ENCODE results near the gene CUZD1. TPM values are rescaled to one million over a fixed set of nuclear protein-coding genes. Genes with fewer than 3 reads are reported as not detected.
"Not testable (repeated sequence)": the region's sequence is repeated elsewhere in the genome, so short reads cannot be mapped to it uniquely, and the experiment has no call there.

Gene CUZD1
- total RNA-seq, 4 donors from 2014 or later = 0.26 to 2.7 (median 0.81) TPM; not detected in 1

- not testable (repeated sequence) for H3K4me3 ChIP-seq; H3K4me1 ChIP-seq; H3K27me3 ChIP-seq; H3K27ac ChIP-seq; H3K36me3 ChIP-seq; DNase-seq (ENCODE audit: low spot score in 2 of 2); H3K9me3 ChIP-seq
- WGBS = 92% methylated on average over 3 of the region's 3 CpGs
These were observed 21.3 kb upstream of the CUZD1 start for GRCh38 chr10:122866757-122867482.

- Histone ChIP-seq H3K9me3 (no peaks in the 10 kb centered on the region), H3K27ac (no peak overlapping the region), H3K4me3 (no peak overlapping the region), H3K27me3 (no peaks in the 10 kb centered on the region), H3K36me3 (no peaks in the 10 kb centered on the region), H3K4me1 (no peaks in the 10 kb centered on the region)
- WGBS = 100% methylated on average over 1 of the region's 1 CpG
- DNase-seq (ENCODE audit: low spot score in 2 of 2) = no peak
- TF ChIP-seq POLR2AphosphoS5 (IDR thresholded peaks at IDR 0.05) (no peak), EP300 (IDR thresholded peaks at IDR 0.05) (no peak), POLR2A (IDR thresholded peaks at IDR 0.05) (no peak), CTCF (IDR thresholded peaks at IDR 0.05) (no peak)
These were observed 19.2 kb upstream of the CUZD1 start for GRCh38 chr10:122864901-122865300.

- H3K9me3 ChIP-seq = no peaks in the 10 kb centered on the region
- no peak overlapping the region for H3K27ac ChIP-seq
- H3K36me3 ChIP-seq = no peaks in the 10 kb centered on the region
- H3K4me3 ChIP-seq = no peak overlapping the region
- DNase-seq (ENCODE audit: low spot score in 2 of 2) = no peak
- no peak for TF ChIP-seq EP300 (IDR thresholded peaks at IDR 0.05)
- TF ChIP-seq POLR2AphosphoS5 (IDR thresholded peaks at IDR 0.05) = no peak
- TF ChIP-seq POLR2A (IDR thresholded peaks at IDR 0.05) = no peak
- TF ChIP-seq CTCF (IDR thresholded peaks at IDR 0.05) = no peak
- no peaks in the 10 kb centered on the region for H3K4me1 ChIP-seq
- WGBS = 95% methylated on average over 2 of the region's 2 CpGs
- H3K27me3 ChIP-seq = no peaks in the 10 kb centered on the region
These were observed 18.5 kb upstream of the CUZD1 start for GRCh38 chr10:122864194-122864592.

- H3K36me3 ChIP-seq = no peaks in the 10 kb centered on the region
- DNase-seq (ENCODE audit: low spot score in 2 of 2) = no peak
- WGBS = 93% methylated on average over 2 of the region's 2 CpGs
- H3K27me3 ChIP-seq = no peaks in the 10 kb centered on the region
- no peaks in the 10 kb centered on the region for H3K9me3 ChIP-seq
- no peak overlapping the region for H3K27ac ChIP-seq
- TF ChIP-seq EP300 (IDR thresholded peaks at IDR 0.05) (no peak), CTCF (IDR thresholded peaks at IDR 0.05) (no peak), POLR2A (IDR thresholded peaks at IDR 0.05) (no peak), POLR2AphosphoS5 (IDR thresholded peaks at IDR 0.05) (no peak)
- no peak overlapping the region for H3K4me3 ChIP-seq
- H3K4me1 ChIP-seq = no peaks in the 10 kb centered on the region
These were observed 17.8 kb upstream of the CUZD1 start for GRCh38 chr10:122863216-122864193.

- Histone ChIP-seq H3K27ac (no peak overlapping the region), H3K4me1 (no peaks in the 10 kb centered on the region), H3K4me3 (no peak overlapping the region), H3K9me3 (no peaks in the 10 kb centered on the region), H3K36me3 (no peaks in the 10 kb centered on the region), H3K27me3 (no peaks in the 10 kb centered on the region)
- no peak for DNase-seq (ENCODE audit: low spot score in 2 of 2)
- no peak for TF ChIP-seq POLR2AphosphoS5 (IDR thresholded peaks at IDR 0.05)
- no peak for TF ChIP-seq EP300 (IDR thresholded peaks at IDR 0.05)
- TF ChIP-seq POLR2A (IDR thresholded peaks at IDR 0.05) = no peak
- TF ChIP-seq CTCF (IDR thresholded peaks at IDR 0.05) = no peak
- WGBS = 73% methylated on average over 1 of the region's 1 CpG
These were observed 16.1 kb upstream of the CUZD1 start for GRCh38 chr10:122861711-122862161.
